H9 (cell line): ENCODE results near the gene ZNF2. TPM values are rescaled to one million over a fixed set of nuclear protein-coding genes. Genes with fewer than 3 reads are reported as not detected.

Experiments used
- DNase-seq: peaks from one replicate; pipeline ENCODE4 v3.0.0-alpha.2; 2017
- H2AFZ ChIP-seq: one replicate; pipeline ENCODE4 v1.6.1; 2013; ENCODE audit warnings: mild to moderate bottlenecking, low read length, control low read depth, moderate library complexity
- H2AK5ac ChIP-seq: 2 replicates; pipeline ENCODE4 v1.6.1; 2013; ENCODE audit warnings: low read length, control low read depth, mixed read lengths; ENCODE audit not compliant: insufficient read length
- H2BK120ac ChIP-seq: one replicate; pipeline ENCODE4 v1.6.1; 2013; ENCODE audit warnings: low read depth, mild to moderate bottlenecking, low read length, control low read depth, inconsistent platforms; ENCODE audit not compliant: poor library complexity, severe bottlenecking
- H2BK12ac ChIP-seq: 2 replicates; pipeline ENCODE4 v1.6.1; 2013; ENCODE audit warnings: low read length, control low read depth, mixed read lengths, low read depth; ENCODE audit not compliant: insufficient read length
- H2BK15ac ChIP-seq: 2 replicates; pipeline ENCODE4 v1.6.1; 2013; ENCODE audit warnings: low read depth, low read length, control low read depth
- H2BK20ac ChIP-seq: one replicate; pipeline ENCODE4 v1.6.1; 2013; ENCODE audit warnings: low read depth, mild to moderate bottlenecking, low read length, control low read depth, inconsistent platforms; ENCODE audit not compliant: poor library complexity, severe bottlenecking
- H2BK5ac ChIP-seq: 2 replicates; pipeline ENCODE4 v1.6.1; 2013; ENCODE audit warnings: low read length, control low read depth, mixed read lengths; ENCODE audit not compliant: insufficient read length
- H3K14ac ChIP-seq: 2 replicates; pipeline ENCODE4 v1.6.1; 2013; ENCODE audit warnings: low read length, control low read depth; ENCODE audit not compliant: insufficient read depth
- H3K18ac ChIP-seq: 2 replicates; pipeline ENCODE4 v1.6.1; 2013; ENCODE audit warnings: low read depth, mild to moderate bottlenecking, mixed read lengths, low read length, control low read depth; ENCODE audit not compliant: insufficient read length
- H3K23ac ChIP-seq: 2 replicates; pipeline ENCODE4 v1.6.1; 2013; ENCODE audit warnings: low read length, control low read depth, mixed read lengths, low read depth; ENCODE audit not compliant: insufficient read length
- H3K23me2 ChIP-seq: 2 replicates; pipeline ENCODE4 v1.6.1; 2013; ENCODE audit warnings: low read depth, mild to moderate bottlenecking, mixed read lengths, low read length, control low read depth; ENCODE audit not compliant: insufficient read length, poor library complexity, severe bottlenecking
- H3K27ac ChIP-seq: 2 replicates; pipeline ENCODE4 v1.5.1; 2013; ENCODE audit warnings: low read length, control low read depth, mixed read lengths, low read depth; ENCODE audit not compliant: insufficient read length
- H3K27me3 ChIP-seq: 2 replicates; pipeline ENCODE4 v1.6.1; 2013; ENCODE audit warnings: low read length, control low read depth, inconsistent platforms; ENCODE audit not compliant: insufficient read depth
- H3K4ac ChIP-seq: 2 replicates; pipeline ENCODE4 v1.6.1; 2013; ENCODE audit warnings: low read depth, mild to moderate bottlenecking, control low read depth, inconsistent platforms, low read length, moderate library complexity
- H3K4me1 ChIP-seq: 2 replicates; pipeline ENCODE4 v1.6.1; 2013; ENCODE audit warnings: low read length, control low read depth, inconsistent platforms; ENCODE audit not compliant: insufficient read depth
- H3K4me2 ChIP-seq: 2 replicates; pipeline ENCODE4 v1.6.1; 2013; ENCODE audit warnings: low read length, control low read depth, mixed read lengths; ENCODE audit not compliant: insufficient read length, insufficient read depth
- H3K56ac ChIP-seq: 2 replicates; pipeline ENCODE4 v1.6.1; 2013; ENCODE audit warnings: low read depth, mild to moderate bottlenecking, mixed read lengths, low read length, control low read depth; ENCODE audit not compliant: insufficient read length
- H3K79me1 ChIP-seq: 2 replicates; pipeline ENCODE4 v1.6.1; 2013; ENCODE audit warnings: low read depth, mild to moderate bottlenecking, moderate library complexity, low read length, control low read depth, inconsistent platforms; ENCODE audit not compliant: insufficient read depth, poor library complexity, severe bottlenecking
- H3K79me2 ChIP-seq: 2 replicates; pipeline ENCODE4 v1.6.1; 2013; ENCODE audit warnings: low read length, control low read depth, inconsistent platforms; ENCODE audit not compliant: insufficient read depth
- H3K9ac ChIP-seq: 2 replicates; pipeline ENCODE4 v1.6.1; 2013; ENCODE audit warnings: low read length, control low read depth, mixed read lengths; ENCODE audit not compliant: insufficient read length; ENCODE audit errors: extremely low read depth
- H3K9me3 ChIP-seq: one replicate; pipeline ENCODE4 v1.6.1; 2013; ENCODE audit warnings: low read depth, low read length, inconsistent platforms; ENCODE audit not compliant: control insufficient read depth
- H3T11ph ChIP-seq: one replicate; pipeline ENCODE4 v1.6.1; 2013; ENCODE audit warnings: mild to moderate bottlenecking, low read length, control low read depth, inconsistent platforms
- H4K20me1 ChIP-seq: one replicate; pipeline ENCODE4 v1.6.1; 2013; ENCODE audit not compliant: control insufficient read depth, insufficient read length, insufficient read depth
- H4K5ac ChIP-seq: 2 replicates; pipeline ENCODE4 v1.6.1; 2013; ENCODE audit warnings: low read depth, mild to moderate bottlenecking, mixed read lengths, low read length, control low read depth; ENCODE audit not compliant: insufficient read length
- H4K8ac ChIP-seq: replicated peaks from 2 replicates; pipeline ENCODE4 v1.6.1; 2013; ENCODE audit warnings: low read length, control low read depth, mixed read lengths, low read depth; ENCODE audit not compliant: insufficient read length
- H4K91ac ChIP-seq: 2 replicates; pipeline ENCODE4 v1.6.1; 2013; ENCODE audit warnings: low read depth, mild to moderate bottlenecking, moderate library complexity, mixed read lengths, low read length, control low read depth; ENCODE audit not compliant: insufficient read length
- H3K27ac Mint-ChIP-seq, 3 experiments: 2 replicates in 2 of 3; 3 replicates in 1 of 3; pipeline ENCODE4 v1.8.0; 2020 to 2021; ENCODE audit warnings: mixed read lengths in 3 of 3, mild to moderate bottlenecking in 1 of 3, moderate library complexity in 1 of 3
- H3K27me3 Mint-ChIP-seq: 2 replicates; pipeline ENCODE4 v1.8.0; 2021; ENCODE audit warnings: low read depth, mild to moderate bottlenecking, moderate library complexity, mixed read lengths
- H3K36me3 Mint-ChIP-seq, 3 experiments: 2 replicates in 2 of 3; 3 replicates in 1 of 3; pipeline ENCODE4 v1.8.0; 2020 to 2021; ENCODE audit warnings: low read depth in 3 of 3, mixed read lengths in 3 of 3; ENCODE audit not compliant: insufficient read depth in 1 of 3
- H3K4me1 Mint-ChIP-seq, 2 experiments: 2 replicates each; pipeline ENCODE4 v1.8.0; 2020; ENCODE audit warnings: mixed read lengths in 2 of 2
- H3K4me3 Mint-ChIP-seq, 2 experiments: 2 replicates in 1 of 2; 3 replicates in 1 of 2; pipeline ENCODE4 v1.8.0; 2020 to 2021; ENCODE audit warnings: mild to moderate bottlenecking in 2 of 2, mixed read lengths in 2 of 2, moderate library complexity in 1 of 2
- H3K9me3 Mint-ChIP-seq, 2 experiments: 2 replicates in 1 of 2; 3 replicates in 1 of 2; pipeline ENCODE4 v1.8.0; 2020; ENCODE audit warnings: mild to moderate bottlenecking in 2 of 2, mixed read lengths in 2 of 2, moderate library complexity in 1 of 2
- whole genome bisulfite sequencing: extraction: QIAGEN DNeasy Blood & Tissue Kit; methylation state at CpG from one replicate; pipeline ENCODE4 v1.1.7; 2013; ENCODE audit warnings: missing lambda C conversion rate, low lambda C conversion rate, mixed read lengths; ENCODE audit not compliant: insufficient read length; ENCODE audit errors: extremely low coverage; 5-methylcytosine and 5-hydroxymethylcytosine counted together
- total RNA-seq: library from RNA; stranded (reverse); gene quantifications from 2 replicates; pipeline ENCODE4 v1.2.1, GENCODE V29; 2021
- TF ChIP-seq, protein P1 (sequence below): fragments of 200-600 bp; sonication (generic); conservative IDR thresholded peaks from 3 replicates; pipeline ENCODE4 v1.8.0; 2021; ENCODE audit warnings: antibody characterized with exemption, mild to moderate bottlenecking

The ZNF2 gene
- total RNA-seq, 1 experiment from 2014 or later: 2.2 TPM

DNA sequence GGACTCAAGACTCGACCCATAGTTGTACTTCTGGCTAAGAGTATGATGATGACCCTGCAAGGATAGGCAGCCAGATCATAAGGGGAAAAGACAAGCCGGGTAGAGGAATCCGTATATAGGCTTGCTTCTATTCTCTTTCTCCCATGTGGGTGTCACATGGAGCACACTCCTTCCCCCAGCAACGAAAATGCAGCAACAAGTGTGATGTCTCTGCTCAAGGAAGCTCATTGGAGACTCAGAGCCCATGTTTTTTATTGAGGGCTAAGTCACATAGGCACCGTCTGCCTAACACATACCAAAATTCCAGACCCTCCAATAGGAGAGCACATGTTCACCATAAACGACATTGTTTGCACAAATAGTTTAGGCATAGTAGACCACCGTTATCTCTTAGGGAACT lies 6.3 kb downstream of the ZNF2 start:
- H3K14ac ChIP-seq: no peak overlapping the region
- Mint-ChIP-seq H3K4me3 (no peak overlapping the region), H3K27me3 (no peaks in the 10 kb centered on the region; the same call in 1 of the 2 replicates), H3K36me3 (no peaks in the 10 kb centered on the region), H3K27ac (no peak overlapping the region), H3K4me1 (no peaks in the 10 kb centered on the region), H3K9me3 (no peaks in the 10 kb centered on the region)
- no peak overlapping the region for H4K8ac ChIP-seq
- no peak overlapping the region for H4K5ac ChIP-seq
- DNase-seq: no peak
- TF ChIP-seq, protein P1, sequence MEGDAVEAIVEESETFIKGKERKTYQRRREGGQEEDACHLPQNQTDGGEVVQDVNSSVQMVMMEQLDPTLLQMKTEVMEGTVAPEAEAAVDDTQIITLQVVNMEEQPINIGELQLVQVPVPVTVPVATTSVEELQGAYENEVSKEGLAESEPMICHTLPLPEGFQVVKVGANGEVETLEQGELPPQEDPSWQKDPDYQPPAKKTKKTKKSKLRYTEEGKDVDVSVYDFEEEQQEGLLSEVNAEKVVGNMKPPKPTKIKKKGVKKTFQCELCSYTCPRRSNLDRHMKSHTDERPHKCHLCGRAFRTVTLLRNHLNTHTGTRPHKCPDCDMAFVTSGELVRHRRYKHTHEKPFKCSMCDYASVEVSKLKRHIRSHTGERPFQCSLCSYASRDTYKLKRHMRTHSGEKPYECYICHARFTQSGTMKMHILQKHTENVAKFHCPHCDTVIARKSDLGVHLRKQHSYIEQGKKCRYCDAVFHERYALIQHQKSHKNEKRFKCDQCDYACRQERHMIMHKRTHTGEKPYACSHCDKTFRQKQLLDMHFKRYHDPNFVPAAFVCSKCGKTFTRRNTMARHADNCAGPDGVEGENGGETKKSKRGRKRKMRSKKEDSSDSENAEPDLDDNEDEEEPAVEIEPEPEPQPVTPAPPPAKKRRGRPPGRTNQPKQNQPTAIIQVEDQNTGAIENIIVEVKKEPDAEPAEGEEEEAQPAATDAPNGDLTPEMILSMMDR: no peak
- H3K9me3 ChIP-seq: no peaks in the 10 kb centered on the region
- no peak overlapping the region for H3K27ac ChIP-seq
- no peak overlapping the region for H3K9ac ChIP-seq
- no peak overlapping the region for H2BK15ac ChIP-seq
- H3K4ac ChIP-seq: no peak overlapping the region
- no peaks in the 10 kb centered on the region for H3K4me1 ChIP-seq
- H3K56ac ChIP-seq: no peak overlapping the region
- no peak overlapping the region for H2BK20ac ChIP-seq
- H2BK5ac ChIP-seq: no peak overlapping the region
- no peak overlapping the region for H3K4me2 ChIP-seq
- H3T11ph ChIP-seq: no peak overlapping the region
- no peaks in the 10 kb centered on the region for H3K79me2 ChIP-seq
- H4K20me1 ChIP-seq: no peaks in the 10 kb centered on the region
- no peaks in the 10 kb centered on the region for H3K23me2 ChIP-seq
- WGBS: no CpG with 5 or more reads among the region's 7 CpGs
- no peak overlapping the region for H2AK5ac ChIP-seq
- no peaks in the 10 kb centered on the region for H3K27me3 ChIP-seq
- H2AFZ ChIP-seq: no peak overlapping the region
- no peak overlapping the region for H2BK12ac ChIP-seq
- no peak overlapping the region for H3K18ac ChIP-seq
- no peak overlapping the region for H4K91ac ChIP-seq
- no peak overlapping the region for H2BK120ac ChIP-seq
- peaks cover 3% of the 10 kb centered on the region for H3K79me1 ChIP-seq
- no peak overlapping the region for H3K23ac ChIP-seq
